Measurements from ENCODE around the gene DNAJC22.

DNA sequence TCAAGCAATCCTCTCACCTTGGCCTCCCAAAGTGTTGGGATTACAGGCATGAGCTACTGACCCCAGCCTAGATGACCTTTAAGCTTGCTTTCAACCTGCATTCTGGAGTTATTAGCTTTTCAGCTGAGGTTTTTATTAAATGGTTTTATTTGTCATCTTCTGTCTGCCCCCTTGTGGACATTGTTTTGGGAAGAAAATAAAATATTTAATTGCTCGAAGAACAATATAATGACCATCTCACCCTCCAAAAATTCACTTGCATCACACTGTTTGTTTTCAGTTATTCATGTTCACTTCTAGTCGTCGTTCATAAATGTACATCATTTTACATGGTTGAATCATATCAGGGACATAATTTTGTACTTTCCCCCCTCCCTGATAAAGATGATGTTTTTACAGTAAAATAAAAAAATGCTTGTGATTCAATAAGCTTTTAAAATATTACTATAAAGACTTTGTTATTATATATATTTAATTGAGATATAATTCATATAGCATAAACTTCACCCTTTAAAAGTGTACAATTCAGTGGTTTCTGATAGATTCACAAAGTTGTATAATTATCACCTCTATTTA, 10.5 kb downstream of the DNAJC22 start:
- TF ChIP-seq POLR2AphosphoS5 (IDR thresholded peaks at IDR 0.05; ENCODE audit: low read depth, low read length), result no peak
- no peak for TF ChIP-seq SIN3A (IDR thresholded peaks at IDR 0.05; ENCODE audit: borderline replicate concordance, insufficient read depth, low read length)
- TF ChIP-seq, protein P1, sequence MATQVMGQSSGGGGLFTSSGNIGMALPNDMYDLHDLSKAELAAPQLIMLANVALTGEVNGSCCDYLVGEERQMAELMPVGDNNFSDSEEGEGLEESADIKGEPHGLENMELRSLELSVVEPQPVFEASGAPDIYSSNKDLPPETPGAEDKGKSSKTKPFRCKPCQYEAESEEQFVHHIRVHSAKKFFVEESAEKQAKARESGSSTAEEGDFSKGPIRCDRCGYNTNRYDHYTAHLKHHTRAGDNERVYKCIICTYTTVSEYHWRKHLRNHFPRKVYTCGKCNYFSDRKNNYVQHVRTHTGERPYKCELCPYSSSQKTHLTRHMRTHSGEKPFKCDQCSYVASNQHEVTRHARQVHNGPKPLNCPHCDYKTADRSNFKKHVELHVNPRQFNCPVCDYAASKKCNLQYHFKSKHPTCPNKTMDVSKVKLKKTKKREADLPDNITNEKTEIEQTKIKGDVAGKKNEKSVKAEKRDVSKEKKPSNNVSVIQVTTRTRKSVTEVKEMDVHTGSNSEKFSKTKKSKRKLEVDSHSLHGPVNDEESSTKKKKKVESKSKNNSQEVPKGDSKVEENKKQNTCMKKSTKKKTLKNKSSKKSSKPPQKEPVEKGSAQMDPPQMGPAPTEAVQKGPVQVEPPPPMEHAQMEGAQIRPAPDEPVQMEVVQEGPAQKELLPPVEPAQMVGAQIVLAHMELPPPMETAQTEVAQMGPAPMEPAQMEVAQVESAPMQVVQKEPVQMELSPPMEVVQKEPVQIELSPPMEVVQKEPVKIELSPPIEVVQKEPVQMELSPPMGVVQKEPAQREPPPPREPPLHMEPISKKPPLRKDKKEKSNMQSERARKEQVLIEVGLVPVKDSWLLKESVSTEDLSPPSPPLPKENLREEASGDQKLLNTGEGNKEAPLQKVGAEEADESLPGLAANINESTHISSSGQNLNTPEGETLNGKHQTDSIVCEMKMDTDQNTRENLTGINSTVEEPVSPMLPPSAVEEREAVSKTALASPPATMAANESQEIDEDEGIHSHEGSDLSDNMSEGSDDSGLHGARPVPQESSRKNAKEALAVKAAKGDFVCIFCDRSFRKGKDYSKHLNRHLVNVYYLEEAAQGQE (IDR thresholded peaks at IDR 0.05; ENCODE audit: insufficient read depth in 1 of 2, low read depth in 2 of 2, low read length in 2 of 2), result no peak
- no peak for TF ChIP-seq TAF1 (IDR thresholded peaks at IDR 0.05; ENCODE audit: borderline replicate concordance, insufficient read depth, low read length)
- no peak for TF ChIP-seq FOXP2 (optimal IDR thresholded peaks at IDR 0.05; ENCODE audit: borderline replicate concordance, extremely low read depth, extremely low read length, insufficient read depth)

Measured in PFSK-1 (cell line).